Muscle of back (tissue), 11 donors: ENCODE results near the gene EDAR. TPM values are rescaled to one million over a fixed set of nuclear protein-coding genes. Genes with fewer than 3 reads are reported as not detected.

Experiments
- DNase-seq, 3 donors: peaks; one replicate each; pipeline versions ENCODE4 v3.0.0 to v3.0.0-alpha.2; 2013
- polyA plus RNA-seq, 10 donors: library from polyadenylated mRNA; unstranded; fragments of 120-200 nt; gene quantifications; one replicate each; pipeline ENCODE4 v1.2.1, GENCODE V29; 2013; ENCODE audit not compliant: insufficient read length in 10 of 10

Gene EDAR
- polyA plus RNA-seq, 10 donors = 0.07 to 2.7 (median 0.11) TPM; not detected in 1

DNA sequence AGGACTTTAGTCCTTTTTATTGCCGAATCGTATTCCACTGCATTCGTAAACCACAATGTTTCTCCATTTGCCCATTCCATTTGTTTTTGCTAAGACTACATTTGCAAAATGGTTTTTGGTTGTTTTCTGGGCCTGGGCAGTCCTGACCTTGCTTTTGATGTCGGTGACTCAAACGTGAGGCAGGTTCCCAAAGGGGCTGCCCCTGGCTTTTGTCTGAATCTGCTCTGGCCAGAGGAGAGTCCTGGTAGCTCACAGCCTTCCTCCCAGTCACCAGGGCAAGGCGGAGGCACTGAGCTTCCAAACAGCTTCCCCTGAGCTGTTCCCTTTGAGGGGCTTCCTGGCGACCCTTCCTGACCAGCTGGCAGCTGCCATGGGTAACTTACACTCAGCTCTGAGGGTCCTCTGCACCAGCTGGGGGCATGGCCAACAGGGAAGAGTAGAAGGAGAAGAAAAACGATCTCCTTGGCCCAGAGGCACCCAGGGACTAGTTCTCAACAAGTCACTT lies 47.8 kb downstream of the EDAR start:
- no peak for DNase-seq

DNA sequence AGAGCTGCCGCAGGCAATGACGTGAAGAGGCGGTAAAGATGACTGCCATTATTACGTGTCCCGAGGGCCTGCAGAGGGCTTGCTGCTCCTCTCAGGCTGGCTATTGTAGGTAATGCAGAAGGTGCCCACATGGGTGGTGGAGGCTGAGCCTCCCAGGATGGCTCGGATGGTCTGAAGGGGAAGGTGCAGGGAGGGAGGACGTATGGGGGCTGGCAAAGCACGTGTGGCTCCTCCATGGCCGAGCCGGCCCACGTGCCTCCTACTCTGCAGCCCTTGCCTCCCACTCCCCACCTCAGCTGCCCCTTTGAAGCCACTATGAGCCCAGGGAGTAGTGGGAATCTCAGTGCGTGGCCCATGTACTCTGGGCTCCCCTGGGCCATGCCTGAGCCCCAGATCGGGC lies 48.9 kb downstream of the EDAR start:
- no peak for DNase-seq

GRCh38 chr2:108938077-108938710 lies 50.8 kb downstream of the EDAR start:
- no peak for DNase-seq

DNA sequence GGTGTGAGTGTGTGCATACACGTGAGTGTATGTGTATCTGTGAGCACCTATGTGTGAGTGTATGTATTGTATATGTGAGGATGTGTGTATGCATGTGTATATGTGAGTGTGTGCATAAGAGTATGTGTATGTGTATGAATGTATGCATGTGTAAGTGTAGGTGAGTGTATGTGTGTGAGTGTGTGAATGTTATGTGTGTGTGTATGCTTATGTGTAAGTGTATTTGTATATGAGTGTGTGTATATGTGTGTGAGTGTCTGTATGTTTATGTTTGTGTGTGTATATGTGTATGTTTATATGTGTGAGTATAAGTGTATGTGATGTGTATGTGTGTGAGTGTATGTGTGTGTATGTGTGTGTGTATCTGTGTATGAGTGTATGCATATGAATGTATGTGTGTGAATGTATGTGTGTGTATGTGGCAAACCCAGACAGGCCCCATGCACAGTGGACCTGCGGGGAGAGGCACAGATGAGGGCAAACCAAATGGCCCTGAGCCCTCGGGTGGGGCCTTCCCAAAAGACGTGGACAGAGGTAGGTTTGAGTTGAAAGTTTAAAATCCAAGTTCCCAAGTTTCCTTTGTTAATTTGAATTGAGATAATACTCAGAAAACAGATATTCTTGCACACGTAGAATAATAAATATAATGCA lies 51.5 kb downstream of the EDAR start:
- DNase-seq = no peak

GRCh38 chr2:108936866-108937265 lies 52.2 kb downstream of the EDAR start:
- DNase-seq = no peak

GRCh38 chr2:108936076-108936864 lies 52.8 kb downstream of the EDAR start:
- DNase-seq = no peak

DNA sequence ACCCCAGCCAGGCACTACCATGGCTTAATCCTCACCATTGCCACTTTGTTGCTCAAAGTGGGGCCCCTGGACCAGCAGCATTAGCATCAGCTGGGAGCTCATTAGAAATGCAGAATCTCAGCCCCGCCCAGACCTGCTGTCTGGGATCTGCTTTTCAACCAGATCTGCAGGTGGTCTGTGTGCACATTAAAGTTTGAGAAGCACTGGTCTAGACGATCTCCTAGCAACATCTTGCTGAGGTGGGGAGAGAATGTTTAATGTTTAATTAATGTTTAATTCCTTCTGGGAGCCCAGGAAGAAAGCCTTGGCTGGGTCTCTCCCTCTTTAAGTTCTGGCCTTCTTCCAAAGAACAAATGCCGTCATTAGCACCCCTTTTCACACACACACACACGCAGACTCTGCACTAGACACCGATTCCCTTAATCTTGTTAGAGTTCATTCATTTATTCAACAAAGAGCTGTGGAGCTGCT lies 53.7 kb downstream of the EDAR start:
- DNase-seq = no peak

DNA sequence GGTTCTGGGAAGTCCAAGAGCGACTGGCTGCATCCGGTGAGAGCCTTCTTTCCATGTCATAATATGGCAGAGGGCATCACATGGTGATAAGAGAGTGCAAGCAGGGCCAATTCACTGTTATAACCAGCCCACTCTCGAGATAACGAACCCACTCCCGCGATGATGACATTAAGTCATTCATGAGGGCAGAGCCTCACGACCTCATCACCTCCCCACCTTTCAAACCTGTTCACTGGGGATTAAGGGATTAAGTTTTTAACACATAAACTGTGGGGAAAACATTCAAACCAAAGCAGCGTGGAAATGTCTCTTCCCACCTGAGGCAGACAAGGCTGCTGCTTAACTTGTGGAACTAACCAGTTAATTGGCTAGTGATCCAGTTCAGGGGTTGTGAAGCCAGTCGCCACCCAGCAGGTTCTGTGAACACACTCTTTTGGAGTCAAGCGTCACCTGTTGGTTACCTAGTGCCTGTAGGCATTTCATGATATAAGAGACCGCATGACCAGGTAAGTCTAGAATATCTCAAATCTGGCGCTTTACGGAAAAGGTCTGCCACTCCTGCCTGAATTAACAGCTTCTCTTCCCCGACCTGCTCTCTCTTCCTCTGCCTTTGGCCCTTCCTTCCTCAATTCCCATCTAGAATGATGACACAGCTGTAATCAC lies 54.3 kb downstream of the EDAR start:
- no peak for DNase-seq

GRCh38 chr2:108934151-108934550 lies 54.9 kb downstream of the EDAR start:
- no peak for DNase-seq

DNA sequence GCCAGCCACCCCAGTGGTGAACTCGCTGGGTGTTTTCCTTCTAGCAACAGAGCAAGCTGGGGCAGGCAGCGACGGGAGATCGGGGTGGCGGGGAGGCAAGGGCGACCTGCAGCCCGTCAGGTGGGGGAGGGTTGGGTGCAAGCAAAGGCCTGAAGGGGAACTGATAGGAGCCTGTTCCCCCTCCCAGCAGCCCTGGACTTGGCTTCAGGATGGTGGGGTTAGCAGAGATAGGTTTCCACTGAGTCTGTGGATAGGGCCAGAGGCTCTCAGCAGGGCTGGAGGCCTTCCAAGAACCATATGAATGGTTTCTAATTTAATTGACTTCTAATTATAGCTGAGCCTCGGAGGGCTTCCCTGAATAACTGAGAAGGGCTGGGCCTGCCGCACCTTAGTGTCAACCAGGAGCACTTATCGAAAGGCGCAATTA lies 55.3 kb downstream of the EDAR start:
- DNase-seq = peak in 1 of 3 donors; percentile 32

DNA sequence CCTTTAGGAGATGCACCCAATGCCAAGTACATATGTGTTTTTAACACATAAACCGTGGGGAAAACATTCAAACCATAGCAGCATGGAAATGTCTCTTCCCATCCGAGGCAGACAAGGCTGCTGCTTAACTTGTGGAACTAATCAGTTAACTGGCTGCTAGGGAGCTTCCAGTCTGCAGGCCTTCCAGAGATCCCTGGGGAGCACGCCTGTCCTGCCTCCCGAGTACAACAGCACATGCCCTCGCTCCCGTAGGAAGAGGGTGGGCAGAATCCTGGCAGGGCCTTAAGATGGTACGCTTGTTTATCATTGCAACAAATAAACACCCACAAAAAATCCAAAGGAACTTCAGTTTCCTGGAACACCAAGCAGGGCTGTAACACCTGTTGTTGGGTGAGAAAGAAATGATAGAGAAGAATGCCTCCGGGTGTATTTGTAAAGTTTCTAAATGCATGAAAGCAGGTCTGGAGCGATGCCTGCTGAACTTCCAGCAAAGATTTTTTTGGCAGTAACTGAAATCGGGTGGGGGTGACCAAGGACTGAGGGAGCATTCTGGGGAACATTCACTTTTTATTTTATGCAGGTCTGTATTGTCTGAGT lies 56.2 kb downstream of the EDAR start:
- no peak for DNase-seq

GRCh38 chr2:108931372-108931771 lies 57.6 kb downstream of the EDAR start:
- no peak for DNase-seq

DNA sequence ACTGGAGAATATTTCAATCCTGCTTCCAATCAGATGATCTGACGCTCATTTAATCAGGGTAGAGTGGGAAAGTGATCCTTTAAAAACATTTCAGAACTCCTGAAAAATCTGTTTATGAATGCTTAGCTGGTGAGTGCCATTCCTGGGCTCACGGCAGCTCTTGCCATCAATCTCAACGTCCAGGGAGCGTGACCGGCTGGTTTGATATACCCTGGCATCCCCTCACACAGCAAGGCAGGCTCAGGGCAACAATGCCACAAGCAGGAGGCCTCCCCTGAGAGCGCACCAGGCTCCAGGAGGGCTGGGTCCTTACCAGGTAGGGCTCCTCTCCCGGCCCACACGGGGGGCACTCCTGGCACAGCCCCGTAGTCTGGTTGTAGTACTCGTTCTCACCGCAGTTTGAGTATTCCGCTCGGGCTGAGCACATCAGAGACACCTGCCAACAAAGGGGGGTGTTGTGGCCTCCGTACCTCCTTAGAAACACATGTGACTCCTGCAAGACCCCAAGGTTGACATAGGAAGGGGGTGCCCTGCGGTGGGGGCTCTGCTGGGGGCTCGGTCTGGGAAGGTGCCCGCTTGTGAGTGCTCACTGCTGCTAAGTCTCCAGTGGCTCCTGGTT lies 59.1 kb downstream of the EDAR start:
- no peak for DNase-seq

GRCh38 chr2:108928660-108929377 lies 60.2 kb downstream of the EDAR start:
- DNase-seq = no peak

- DNase-seq = peak in 2 of 3 donors; percentile 48 to 64
These were observed 60.9 kb downstream of the EDAR start for GRCh38 chr2:108927936-108928659.

- DNase-seq = no peak
These were observed 61.6 kb downstream of the EDAR start for GRCh38 chr2:108927405-108927804.

DNA sequence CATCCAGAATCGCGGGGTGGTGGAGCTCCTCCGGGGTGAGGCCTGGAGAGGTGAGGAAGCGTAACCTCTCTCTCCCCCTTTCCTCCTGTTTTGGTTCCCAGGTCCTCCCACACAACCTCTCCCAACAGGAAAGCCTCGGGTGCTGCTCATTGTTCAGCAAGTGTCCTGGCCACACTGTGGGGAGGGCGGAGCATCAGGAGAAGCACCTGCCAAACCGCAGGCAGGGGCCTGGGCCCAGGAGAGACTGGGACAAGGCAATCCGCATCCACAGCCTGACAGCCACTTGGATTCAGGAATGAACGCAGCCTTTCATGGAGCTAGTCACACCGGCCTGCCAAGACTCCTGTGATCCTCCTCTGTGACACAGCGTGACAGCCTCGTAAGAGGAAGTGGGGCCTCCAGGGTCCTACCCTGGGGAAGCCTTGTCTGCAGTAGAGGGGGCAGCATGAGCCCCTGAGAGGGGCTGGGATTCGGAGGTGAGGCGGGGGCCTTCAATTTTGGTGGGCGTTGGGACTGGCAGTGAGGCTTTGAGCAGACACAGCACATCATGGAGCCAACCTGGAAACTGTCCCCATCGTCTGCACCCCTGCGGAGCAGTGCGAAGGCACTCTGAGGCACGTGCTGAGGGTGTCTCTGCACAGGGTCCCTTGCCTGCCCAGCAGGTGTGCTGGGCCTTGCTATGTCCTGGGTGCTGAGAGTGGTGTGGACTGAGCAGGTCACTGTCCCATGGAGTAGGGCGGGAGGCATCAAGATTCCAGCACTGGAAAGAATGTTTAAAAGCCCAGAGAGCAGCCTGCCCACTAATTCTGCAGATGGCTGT lies 62.2 kb downstream of the EDAR start:
- no peak for DNase-seq

DNA sequence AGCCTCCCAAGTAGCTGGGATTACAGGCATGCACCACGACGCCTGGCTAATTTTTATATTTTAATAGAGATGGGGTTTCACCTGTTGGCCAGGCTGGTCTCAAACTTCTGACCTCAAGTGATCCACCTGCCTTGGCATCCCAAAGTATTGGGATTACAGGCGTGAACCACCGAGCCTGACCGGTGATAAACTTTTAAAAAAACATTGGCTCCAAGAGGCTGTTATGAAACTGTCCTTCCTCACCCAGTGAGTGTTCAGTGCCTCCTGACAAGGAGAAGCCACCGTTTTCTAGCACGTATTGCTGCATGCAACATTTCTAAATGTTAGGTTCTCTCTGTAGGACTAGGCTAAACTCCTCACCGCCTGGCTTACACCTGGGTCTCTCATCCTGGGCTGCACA lies 63.3 kb downstream of the EDAR start:
- DNase-seq = no peak

GRCh38 chr2:108925286-108925685 lies 63.7 kb downstream of the EDAR start:
- no peak for DNase-seq
